ENCODE measurements around the gene TFE3.
"Not testable (repeated sequence)": the region's sequence is repeated elsewhere in the genome, so short reads cannot be mapped to it uniquely, and the experiment has no call there.

Gene TFE3

DNA sequence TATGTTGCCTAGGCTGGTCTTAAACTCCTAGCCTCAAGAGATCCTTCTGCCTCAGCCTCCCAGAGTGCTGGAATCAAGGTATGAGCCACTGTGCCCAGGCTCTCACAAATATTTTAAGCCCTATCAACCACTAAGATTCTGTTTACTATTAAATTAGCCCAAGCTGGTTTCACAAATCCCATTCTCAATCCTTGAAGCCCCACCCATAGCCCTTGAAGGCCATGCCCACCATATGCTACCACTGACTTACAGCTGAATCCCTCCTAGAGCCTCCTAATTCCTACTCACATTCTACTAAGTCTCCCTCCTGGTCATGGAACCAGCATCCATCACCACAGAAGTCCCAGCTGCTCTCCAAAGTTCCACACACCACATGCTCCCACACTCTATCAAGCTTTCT is 50.8 kb downstream of the TFE3 start:
- no peak for TF ChIP-seq CTCF (conservative IDR thresholded peaks at IDR 0.05; ENCODE audit: low read depth, low read length)
- H3K4me3 ChIP-seq (ENCODE audit: low read length): no peak overlapping the region
- DNase-seq (ENCODE audit: low read depth): no peak

DNA sequence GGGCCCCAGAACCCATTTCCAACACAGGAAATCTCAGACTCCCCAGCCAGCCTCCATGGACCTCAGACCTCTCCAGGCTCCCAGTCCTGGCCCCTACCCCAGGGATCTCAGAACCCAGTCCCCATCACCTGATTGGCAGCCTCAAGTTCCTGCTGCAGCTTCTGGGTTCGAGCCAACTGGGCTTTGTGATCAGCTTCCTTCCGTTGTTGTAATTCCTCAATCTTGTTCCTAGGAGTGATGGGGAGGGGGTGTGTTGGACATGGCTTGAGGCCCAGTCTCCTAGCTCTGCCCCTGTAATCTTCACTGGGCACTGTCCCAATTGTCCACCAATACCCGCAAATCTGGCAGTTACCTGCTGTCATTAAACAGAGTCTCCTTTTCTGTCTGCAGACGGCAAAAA is 53.7 kb downstream of the TFE3 start:
- no peak for DNase-seq (ENCODE audit: low read depth)
- no peak for TF ChIP-seq CTCF (conservative IDR thresholded peaks at IDR 0.05; ENCODE audit: low read depth, low read length)
- no peak overlapping the region for H3K4me3 ChIP-seq (ENCODE audit: low read length)

GRCh38 chrX:48983896-48984295 is 59.3 kb downstream of the TFE3 start:
- no peak overlapping the region for H3K4me3 ChIP-seq (ENCODE audit: low read length)
- DNase-seq (ENCODE audit: low read depth): no peak
- TF ChIP-seq CTCF (conservative IDR thresholded peaks at IDR 0.05; ENCODE audit: low read depth, low read length): no peak

DNA sequence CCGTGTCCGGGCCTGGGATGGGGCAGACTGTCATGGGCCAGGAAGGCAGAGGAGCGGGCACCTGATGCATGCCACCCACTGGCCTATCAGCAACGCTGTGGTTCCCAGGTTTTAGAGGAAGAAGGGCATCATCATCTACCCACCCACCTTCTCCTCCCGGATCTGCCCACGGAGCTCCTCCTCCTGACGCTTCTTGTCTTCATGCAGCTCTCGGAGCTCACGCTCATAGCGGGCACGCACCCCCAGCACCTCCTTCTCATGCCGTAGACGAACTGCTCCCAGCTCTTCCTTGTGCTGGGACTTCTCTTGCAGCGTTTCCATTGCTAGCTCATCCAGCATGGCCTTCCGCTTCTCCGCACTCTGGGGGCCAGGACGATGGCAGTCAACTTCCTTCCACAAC is 60.1 kb downstream of the TFE3 start:
- H3K4me3 ChIP-seq (ENCODE audit: low read length): no peak overlapping the region
- no peak for TF ChIP-seq CTCF (conservative IDR thresholded peaks at IDR 0.05; ENCODE audit: low read depth, low read length)
- DNase-seq (ENCODE audit: low read depth): no peak

DNA sequence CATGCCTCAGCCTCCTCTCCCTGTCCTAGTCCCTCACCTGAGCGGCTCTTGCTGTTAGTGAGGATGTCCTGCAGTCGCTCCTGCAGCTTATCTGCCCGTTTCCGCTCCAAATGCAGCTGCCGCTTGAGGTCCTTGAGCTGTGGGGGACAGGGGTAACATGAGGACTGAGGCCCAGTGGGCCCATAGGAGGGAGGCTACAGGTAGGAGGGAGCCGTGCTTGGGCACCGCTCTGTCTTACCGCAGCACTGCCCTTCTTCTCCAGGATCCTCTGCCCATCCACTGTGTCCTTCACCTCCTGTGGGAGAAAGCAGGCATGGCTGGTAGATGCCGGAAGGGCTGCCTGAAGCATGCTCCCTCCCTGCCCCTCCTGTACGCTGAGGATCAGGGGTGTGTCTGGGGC is 62.0 kb downstream of the TFE3 start:
- H3K4me3 ChIP-seq (ENCODE audit: low read length): no peak overlapping the region
- DNase-seq (ENCODE audit: low read depth): no peak
- TF ChIP-seq CTCF (conservative IDR thresholded peaks at IDR 0.05; ENCODE audit: low read depth, low read length): no peak

GRCh38 chrX:48980341-48980740 is 62.8 kb downstream of the TFE3 start:
- not testable (repeated sequence) for H3K4me3 ChIP-seq (ENCODE audit: low read length); DNase-seq (ENCODE audit: low read depth)

Measured in retinal pigment epithelial cell (primary cell).